HEK293 (cell line): Measurements from ENCODE around the gene BRINP2.

ENCODE experiments used
- BCL6B ChIP-seq: fragments of 450-650 bp; formaldehyde crosslinking; IDR thresholded peaks from 2 replicates; pipeline ENCODE4 v1.5.1; 2017; ENCODE audit warnings: missing biosample characterization, missing genetic modification characterization
- KLF8 ChIP-seq: fragments of 450-650 bp; formaldehyde crosslinking; IDR thresholded peaks from 2 replicates; pipeline ENCODE4 v1.5.1; 2016; ENCODE audit warnings: missing biosample characterization, missing genetic modification characterization
- MEIS1 ChIP-seq: sonication (generic); formaldehyde crosslinking; IDR thresholded peaks from 2 replicates; pipeline ENCODE4 v1.8.1; 2022; ENCODE audit warnings: missing genetic modification reagents, mild to moderate bottlenecking, borderline replicate concordance
- MYNN ChIP-seq: fragments of 450-650 bp; formaldehyde crosslinking; IDR thresholded peaks from 2 replicates; pipeline ENCODE4 v1.5.1; 2016; ENCODE audit warnings: missing biosample characterization, missing genetic modification characterization, borderline replicate concordance
- PATZ1 ChIP-seq: fragments of 450-650 bp; formaldehyde crosslinking; IDR thresholded peaks from 2 replicates; pipeline ENCODE4 v1.5.1; 2016; ENCODE audit warnings: missing biosample characterization, missing genetic modification characterization
- PRDM1 ChIP-seq: fragments of 450-650 bp; formaldehyde crosslinking; IDR thresholded peaks from 2 replicates; pipeline ENCODE4; 2016; ENCODE audit warnings: missing biosample characterization, missing genetic modification characterization
- PRDM10 ChIP-seq: fragments of 450-650 bp; formaldehyde crosslinking; IDR thresholded peaks from 2 replicates; pipeline ENCODE4 v1.5.1; 2016; ENCODE audit warnings: missing biosample characterization, missing genetic modification characterization
- PRDM2 ChIP-seq: fragments of 450-650 bp; formaldehyde crosslinking; IDR thresholded peaks from 2 replicates; pipeline ENCODE4 v1.5.1; 2016; ENCODE audit warnings: missing biosample characterization, missing genetic modification characterization, borderline replicate concordance
- SP2 ChIP-seq: fragments of 450-650 bp; formaldehyde crosslinking; IDR thresholded peaks from 2 replicates; pipeline ENCODE4 v1.5.1; 2016; ENCODE audit warnings: missing biosample characterization, missing genetic modification characterization
- SP7 ChIP-seq: fragments of 450-650 bp; formaldehyde crosslinking; IDR thresholded peaks from 2 replicates; pipeline ENCODE4 v1.5.1; 2016; ENCODE audit warnings: missing biosample characterization, missing genetic modification characterization
- ZFP41 ChIP-seq: fragments of 450-650 bp; formaldehyde crosslinking; IDR thresholded peaks from 2 replicates; pipeline ENCODE4 v1.5.1; 2016; ENCODE audit warnings: missing biosample characterization, missing genetic modification characterization, borderline replicate concordance
- ZFP69B ChIP-seq: fragments of 450-650 bp; formaldehyde crosslinking; IDR thresholded peaks from 2 replicates; pipeline ENCODE4 v1.5.1; 2016; ENCODE audit warnings: missing biosample characterization, missing genetic modification characterization
- ZNF157 ChIP-seq: fragments of 450-650 bp; formaldehyde crosslinking; IDR thresholded peaks from 2 replicates; pipeline ENCODE4 v1.5.1; 2016; ENCODE audit warnings: missing biosample characterization, missing genetic modification characterization
- ZNF16 ChIP-seq: fragments of 450-650 bp; formaldehyde crosslinking; IDR thresholded peaks from 2 replicates; pipeline ENCODE4 v1.5.1; 2016; ENCODE audit warnings: low read depth, missing biosample characterization, missing genetic modification characterization
- ZNF19 ChIP-seq: fragments of 450-650 bp; formaldehyde crosslinking; IDR thresholded peaks from 2 replicates; pipeline ENCODE4; 2016; ENCODE audit warnings: missing biosample characterization, missing genetic modification characterization, low read depth
- ZNF223 ChIP-seq: fragments of 450-650 bp; formaldehyde crosslinking; IDR thresholded peaks from 2 replicates; pipeline ENCODE4 v1.5.1; 2016; ENCODE audit warnings: missing biosample characterization, missing genetic modification characterization
- ZNF341 ChIP-seq: fragments of 450-650 bp; formaldehyde crosslinking; IDR thresholded peaks from 2 replicates; pipeline ENCODE4; 2016; ENCODE audit warnings: low read depth, missing biosample characterization, missing genetic modification characterization
- ZNF560 ChIP-seq: fragments of 450-650 bp; formaldehyde crosslinking; IDR thresholded peaks from 2 replicates; pipeline ENCODE4 v1.5.1; 2017; ENCODE audit warnings: missing biosample characterization, missing genetic modification characterization, borderline replicate concordance
- ZNF629 ChIP-seq: fragments of 450-650 bp; formaldehyde crosslinking; IDR thresholded peaks from 2 replicates; pipeline ENCODE4 v1.5.1; 2017; ENCODE audit warnings: missing biosample characterization, missing genetic modification characterization
- ZNF768 ChIP-seq: fragments of 450-650 bp; formaldehyde crosslinking; IDR thresholded peaks from 2 replicates; pipeline ENCODE4 v1.5.1; 2018; ENCODE audit warnings: missing biosample characterization, mild to moderate bottlenecking, missing genetic modification characterization
- ZNF830 ChIP-seq: fragments of 450-650 bp; IDR thresholded peaks from 2 replicates; pipeline ENCODE4 v1.5.0; 2018; ENCODE audit warnings: missing biosample characterization, missing genetic modification characterization, low read depth, mild to moderate bottlenecking, moderate library complexity

The BRINP2 gene

GRCh38 chr1:177181631-177182291 lies 11.0 kb downstream of the BRINP2 start (continued):
- TF ChIP-seq KLF8 (tag by site-specific recombination) (peak; percentile 50; the same call in 1 of the 2 replicates), ZNF629 (0 out of 2 replicates have a peak, but pooled peaks have one; percentile 17), PATZ1 (tag by site-specific recombination) (peak; percentile 21; the same call in 1 of the 2 replicates), ZNF16 (tag by site-specific recombination) (no peak), MEIS1 (CRISPR knock-in tag) (no peak), ZFP69B (tag by site-specific recombination) (no peak), ZFP41 (tag by site-specific recombination) (no peak), ZNF223 (tag by site-specific recombination) (no peak), ZNF341 (tag by site-specific recombination) (peak; percentile 83), MYNN (no peak), SP7 (tag by site-specific recombination) (peak; percentile 63; the same call in 1 of the 2 replicates), PRDM1 (tag by site-specific recombination) (no peak), PRDM2 (no peak), ZNF19 (tag by site-specific recombination) (no peak), SP2 (peak; percentile 41), PRDM10 (tag by site-specific recombination) (peak; percentile 45; the same call in 1 of the 2 replicates), ZNF768 (tag by site-specific recombination) (no peak), ZNF157 (tag by site-specific recombination) (no peak), ZNF560 (no peak), ZNF830 (tag by site-specific recombination) (no peak), BCL6B (tag by site-specific recombination) (no peak)
